ENCODE results near the gene C9orf78.

DNA sequence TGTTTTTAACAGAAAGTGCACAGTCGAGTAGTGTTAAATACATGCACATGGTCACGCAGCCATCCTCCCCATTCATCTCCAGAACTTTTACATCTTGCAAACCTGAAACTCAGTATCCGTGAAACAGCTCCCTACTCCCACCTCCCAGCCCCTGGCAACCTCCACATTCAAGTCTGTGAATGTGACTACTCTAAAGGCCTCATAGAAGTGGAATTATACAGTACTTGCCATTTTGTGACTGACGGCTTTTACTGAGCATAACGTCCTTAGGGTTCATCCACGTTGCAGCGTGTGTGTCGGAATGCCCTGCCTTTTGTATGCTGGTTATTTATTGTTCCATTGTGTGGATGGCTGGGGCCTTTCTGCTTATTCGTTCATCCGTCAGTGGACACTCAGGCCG lies 36.0 kb upstream of the C9orf78 start:
- TF ChIP-seq, protein P1, sequence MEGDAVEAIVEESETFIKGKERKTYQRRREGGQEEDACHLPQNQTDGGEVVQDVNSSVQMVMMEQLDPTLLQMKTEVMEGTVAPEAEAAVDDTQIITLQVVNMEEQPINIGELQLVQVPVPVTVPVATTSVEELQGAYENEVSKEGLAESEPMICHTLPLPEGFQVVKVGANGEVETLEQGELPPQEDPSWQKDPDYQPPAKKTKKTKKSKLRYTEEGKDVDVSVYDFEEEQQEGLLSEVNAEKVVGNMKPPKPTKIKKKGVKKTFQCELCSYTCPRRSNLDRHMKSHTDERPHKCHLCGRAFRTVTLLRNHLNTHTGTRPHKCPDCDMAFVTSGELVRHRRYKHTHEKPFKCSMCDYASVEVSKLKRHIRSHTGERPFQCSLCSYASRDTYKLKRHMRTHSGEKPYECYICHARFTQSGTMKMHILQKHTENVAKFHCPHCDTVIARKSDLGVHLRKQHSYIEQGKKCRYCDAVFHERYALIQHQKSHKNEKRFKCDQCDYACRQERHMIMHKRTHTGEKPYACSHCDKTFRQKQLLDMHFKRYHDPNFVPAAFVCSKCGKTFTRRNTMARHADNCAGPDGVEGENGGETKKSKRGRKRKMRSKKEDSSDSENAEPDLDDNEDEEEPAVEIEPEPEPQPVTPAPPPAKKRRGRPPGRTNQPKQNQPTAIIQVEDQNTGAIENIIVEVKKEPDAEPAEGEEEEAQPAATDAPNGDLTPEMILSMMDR (IDR thresholded peaks at IDR 0.05; ENCODE audit: insufficient read depth, low read depth, low read length): no peak
- no peak for TF ChIP-seq EZH2 (IDR thresholded peaks at IDR 0.05; ENCODE audit: insufficient read depth, low read length)
